OCI-LY1 (cell line): ENCODE results near the gene ABTB2.

Experiments used
- H2AFZ ChIP-seq: fragments of 200-600 bp; sonication (generic), shearing (Covaris generic); 2 replicates; pipeline ENCODE4 v1.6.0; 2014; ENCODE audit warnings: antibody characterized with exemption, mild to moderate bottlenecking, low read length
- H3F3A ChIP-seq: fragments of 200-600 bp; sonication (generic), shearing (Covaris generic); 2 replicates; pipeline ENCODE4 v1.6.0; 2014; ENCODE audit warnings: mild to moderate bottlenecking, antibody characterized with exemption, low read length, moderate library complexity; ENCODE audit not compliant: insufficient read depth
- H3K27ac ChIP-seq: fragments of 200-600 bp; sonication (generic); 2 replicates; pipeline ENCODE4 v1.5.1; 2014; ENCODE audit warnings: low read length, mixed run types, mild to moderate bottlenecking, low read depth; ENCODE audit not compliant: poor library complexity, severe bottlenecking
- H3K27me3 ChIP-seq: fragments of 200-600 bp; sonication (generic); 2 replicates; pipeline ENCODE4 v1.6.0; 2014; ENCODE audit warnings: antibody characterized with exemption, mild to moderate bottlenecking, low read length, moderate library complexity; ENCODE audit not compliant: insufficient read depth
- H3K36me3 ChIP-seq: fragments of 200-600 bp; sonication (generic); 2 replicates; pipeline ENCODE4 v1.6.1; 2014; ENCODE audit warnings: mild to moderate bottlenecking, antibody characterized with exemption, low read length, moderate library complexity, mixed read lengths; ENCODE audit not compliant: insufficient read depth
- H3K4me1 ChIP-seq: fragments of 200-600 bp; sonication (generic); 2 replicates; pipeline ENCODE4 v1.5.1; 2014; ENCODE audit warnings: mild to moderate bottlenecking, low read length, moderate library complexity; ENCODE audit not compliant: insufficient read depth, severe bottlenecking
- H3K4me2 ChIP-seq: fragments of 200-600 bp; sonication (generic), shearing (Covaris generic); 2 replicates; pipeline ENCODE4 v1.6.1; 2014; ENCODE audit warnings: low read length
- H3K4me3 ChIP-seq: fragments of 200-600 bp; sonication (generic); 2 replicates; pipeline ENCODE4 v1.5.1; 2014; ENCODE audit warnings: low read length, low read depth, mild to moderate bottlenecking, mixed read lengths; ENCODE audit not compliant: poor library complexity, severe bottlenecking
- H3K79me2 ChIP-seq: fragments of 200-600 bp; shearing (Covaris generic); 2 replicates; pipeline ENCODE4 v1.6.1; 2016; ENCODE audit warnings: mixed run types, low read length, mixed read lengths; ENCODE audit not compliant: insufficient read depth
- H3K9ac ChIP-seq: fragments of 200-600 bp; sonication (generic), shearing (Covaris generic); 2 replicates; pipeline ENCODE4 v1.6.1; 2014; ENCODE audit warnings: mild to moderate bottlenecking, low read length, mixed read lengths
- H3K9me2 ChIP-seq: fragments of 200-600 bp; sonication (generic), shearing (Covaris generic); 2 replicates; pipeline ENCODE4 v1.6.1; 2014; ENCODE audit warnings: low read depth, mild to moderate bottlenecking, low read length, mixed read lengths
- H3K9me3 ChIP-seq: fragments of 200-600 bp; shearing (Covaris generic); 2 replicates; pipeline ENCODE4 v1.6.1; 2014; ENCODE audit warnings: low read length, mixed read lengths
- H4K20me1 ChIP-seq: fragments of 200-600 bp; sonication (generic), shearing (Covaris generic); 2 replicates; pipeline ENCODE4 v1.6.0; 2016; ENCODE audit warnings: mild to moderate bottlenecking, low read length; ENCODE audit not compliant: insufficient read depth
- EZH2 ChIP-seq: fragments of 200-600 bp; sonication (generic), shearing (Covaris generic); IDR thresholded peaks from 2 replicates; pipeline ENCODE4 v1.8.0; 2017; ENCODE audit warnings: borderline replicate concordance, mixed run types, mild to moderate bottlenecking, antibody characterized with exemption, low read length, moderate library complexity, mixed read lengths
- TF ChIP-seq, protein P1 (sequence below): fragments of 200-600 bp; sonication (generic), shearing (Covaris generic); IDR thresholded peaks from 2 replicates; pipeline ENCODE4 v1.5.1; 2017; ENCODE audit warnings: mild to moderate bottlenecking, antibody characterized with exemption, low read length, moderate library complexity, mixed read lengths

ABTB2 gene

DNA sequence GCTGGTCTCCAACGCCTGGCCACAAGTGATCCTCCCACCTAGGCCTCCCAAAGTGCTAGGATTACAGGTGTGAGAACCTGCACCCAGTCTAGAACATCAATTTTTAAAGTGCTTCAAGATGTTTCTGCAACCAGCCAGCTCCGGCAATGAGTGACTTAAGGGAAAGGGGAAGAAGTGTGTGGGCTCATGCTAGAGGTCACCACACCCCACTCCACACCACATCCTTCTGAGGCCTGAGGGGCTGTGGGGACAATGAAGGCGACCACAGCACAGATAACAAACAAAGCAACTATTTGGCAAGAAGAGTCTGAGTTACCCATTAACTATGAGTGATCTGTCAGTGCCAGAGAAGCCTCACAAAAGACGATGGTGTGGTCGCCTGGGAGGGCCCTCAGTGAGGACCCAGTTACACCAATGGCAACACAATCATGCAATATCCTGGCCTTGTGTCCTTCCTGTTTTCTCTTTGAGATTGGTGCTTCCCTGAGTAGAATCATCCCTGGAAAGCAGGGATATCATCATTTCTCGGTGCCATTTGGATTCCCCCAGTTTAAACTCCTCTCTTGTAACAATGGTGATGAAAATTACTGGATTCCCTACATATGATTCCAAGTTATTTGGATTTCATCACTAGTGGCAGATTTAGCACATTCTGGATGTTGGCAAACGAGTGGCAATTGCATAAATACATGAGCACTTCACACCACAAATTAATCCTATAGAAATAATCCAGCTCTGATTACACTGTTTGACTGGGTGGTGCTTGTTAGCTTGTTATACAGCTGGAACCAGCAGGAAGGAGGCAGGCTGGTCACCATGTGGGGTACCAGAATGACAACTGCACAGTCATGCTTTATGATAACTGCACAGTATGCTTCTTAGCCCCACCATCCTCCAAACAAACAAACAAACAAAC is 18.4 kb downstream of the ABTB2 start:
- H3K9ac ChIP-seq, result no peak overlapping the region
- no peak overlapping the region for H3K4me2 ChIP-seq
- H3F3A ChIP-seq, result no peaks in the 10 kb centered on the region
- no peak overlapping the region for H2AFZ ChIP-seq
- no peaks in the 10 kb centered on the region for H3K79me2 ChIP-seq
- no peaks in the 10 kb centered on the region for H4K20me1 ChIP-seq
- H3K4me1 ChIP-seq, result no peaks in the 10 kb centered on the region
- H3K27me3 ChIP-seq, result no peaks in the 10 kb centered on the region
- no peak overlapping the region for H3K4me3 ChIP-seq
- no peaks in the 10 kb centered on the region for H3K9me2 ChIP-seq
- TF ChIP-seq, protein P1, sequence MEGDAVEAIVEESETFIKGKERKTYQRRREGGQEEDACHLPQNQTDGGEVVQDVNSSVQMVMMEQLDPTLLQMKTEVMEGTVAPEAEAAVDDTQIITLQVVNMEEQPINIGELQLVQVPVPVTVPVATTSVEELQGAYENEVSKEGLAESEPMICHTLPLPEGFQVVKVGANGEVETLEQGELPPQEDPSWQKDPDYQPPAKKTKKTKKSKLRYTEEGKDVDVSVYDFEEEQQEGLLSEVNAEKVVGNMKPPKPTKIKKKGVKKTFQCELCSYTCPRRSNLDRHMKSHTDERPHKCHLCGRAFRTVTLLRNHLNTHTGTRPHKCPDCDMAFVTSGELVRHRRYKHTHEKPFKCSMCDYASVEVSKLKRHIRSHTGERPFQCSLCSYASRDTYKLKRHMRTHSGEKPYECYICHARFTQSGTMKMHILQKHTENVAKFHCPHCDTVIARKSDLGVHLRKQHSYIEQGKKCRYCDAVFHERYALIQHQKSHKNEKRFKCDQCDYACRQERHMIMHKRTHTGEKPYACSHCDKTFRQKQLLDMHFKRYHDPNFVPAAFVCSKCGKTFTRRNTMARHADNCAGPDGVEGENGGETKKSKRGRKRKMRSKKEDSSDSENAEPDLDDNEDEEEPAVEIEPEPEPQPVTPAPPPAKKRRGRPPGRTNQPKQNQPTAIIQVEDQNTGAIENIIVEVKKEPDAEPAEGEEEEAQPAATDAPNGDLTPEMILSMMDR, result no peak
- TF ChIP-seq EZH2, result no peak
- no peaks in the 10 kb centered on the region for H3K36me3 ChIP-seq
- H3K27ac ChIP-seq, result no peak overlapping the region
- H3K9me3 ChIP-seq, result no peaks in the 10 kb centered on the region

DNA sequence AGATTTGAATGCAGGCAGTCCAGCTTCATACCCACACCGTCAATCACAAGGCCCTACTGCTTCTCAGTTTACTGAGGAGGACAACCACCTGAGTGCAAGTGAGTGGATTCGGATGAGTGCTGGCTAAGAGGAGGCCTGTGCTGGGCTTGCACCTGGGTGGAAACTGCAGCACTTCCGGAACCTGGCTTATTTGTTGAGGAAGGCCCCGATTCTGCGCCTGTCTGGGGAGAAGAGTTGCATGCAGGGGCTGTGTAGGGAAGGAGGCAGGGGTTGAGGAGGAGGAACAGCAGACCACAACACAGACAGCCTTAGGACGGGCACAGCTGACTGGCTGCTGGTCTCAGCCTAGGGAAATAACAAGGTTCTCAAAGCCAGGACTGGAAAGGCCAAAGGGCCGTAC is 20.8 kb downstream of the ABTB2 start:
- H3K9me3 ChIP-seq, result no peaks in the 10 kb centered on the region
- H3K4me3 ChIP-seq, result no peak overlapping the region
- no peak overlapping the region for H3K4me2 ChIP-seq
- no peaks in the 10 kb centered on the region for H3K79me2 ChIP-seq
- H3K27me3 ChIP-seq, result no peaks in the 10 kb centered on the region
- no peak overlapping the region for H3K9ac ChIP-seq
- no peaks in the 10 kb centered on the region for H3K9me2 ChIP-seq
- H3K27ac ChIP-seq, result no peak overlapping the region
- no peaks in the 10 kb centered on the region for H3K36me3 ChIP-seq
- H4K20me1 ChIP-seq, result no peaks in the 10 kb centered on the region
- H2AFZ ChIP-seq, result no peak overlapping the region
- TF ChIP-seq, protein P1, result no peak
- TF ChIP-seq EZH2, result no peak
- H3K4me1 ChIP-seq, result no peaks in the 10 kb centered on the region
- no peaks in the 10 kb centered on the region for H3F3A ChIP-seq

DNA sequence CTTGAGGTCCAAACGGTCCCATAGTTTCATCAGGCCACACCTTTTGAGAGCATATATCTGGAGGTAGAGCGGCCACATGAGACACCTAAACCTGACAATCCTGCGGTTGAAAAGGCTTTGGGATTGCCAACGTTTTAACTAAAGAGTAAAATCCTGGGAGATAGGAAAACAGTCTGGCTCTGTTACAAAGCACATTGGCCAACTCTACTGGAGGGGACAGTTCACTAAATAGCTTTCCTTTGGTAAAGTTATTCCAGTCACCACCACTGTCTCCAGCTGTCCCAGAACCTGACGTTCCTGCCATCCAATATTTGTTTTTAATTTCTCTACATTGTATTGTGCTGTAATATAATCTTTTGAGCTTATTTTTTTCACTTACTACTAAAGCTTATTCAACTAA is 22.0 kb downstream of the ABTB2 start:
- Histone ChIP-seq H3F3A (no peaks in the 10 kb centered on the region), H3K79me2 (no peaks in the 10 kb centered on the region), H4K20me1 (no peaks in the 10 kb centered on the region), H3K4me1 (no peaks in the 10 kb centered on the region), H3K27me3 (no peaks in the 10 kb centered on the region), H3K27ac (no peak overlapping the region), H3K4me3 (no peak overlapping the region), H3K9me2 (no peaks in the 10 kb centered on the region), H2AFZ (no peak overlapping the region), H3K9ac (no peak overlapping the region), H3K9me3 (no peaks in the 10 kb centered on the region), H3K36me3 (no peaks in the 10 kb centered on the region), H3K4me2 (no peak overlapping the region)
- TF ChIP-seq EZH2, result no peak
- TF ChIP-seq, protein P1, result no peak
